OCI-LY1 (cell line): ENCODE data around the gene PSMD5.

Experiments
- H2AFZ ChIP-seq: fragments of 200-600 bp; sonication (generic), shearing (Covaris generic); 2 replicates; pipeline ENCODE4 v1.6.0; 2014; ENCODE audit warnings: antibody characterized with exemption, mild to moderate bottlenecking, low read length
- H3F3A ChIP-seq: fragments of 200-600 bp; sonication (generic), shearing (Covaris generic); 2 replicates; pipeline ENCODE4 v1.6.0; 2014; ENCODE audit warnings: mild to moderate bottlenecking, antibody characterized with exemption, low read length, moderate library complexity; ENCODE audit not compliant: insufficient read depth
- H3K27ac ChIP-seq: fragments of 200-600 bp; sonication (generic); 2 replicates; pipeline ENCODE4 v1.5.1; 2014; ENCODE audit warnings: low read length, mixed run types, mild to moderate bottlenecking, low read depth; ENCODE audit not compliant: poor library complexity, severe bottlenecking
- H3K27me3 ChIP-seq: fragments of 200-600 bp; sonication (generic); 2 replicates; pipeline ENCODE4 v1.6.0; 2014; ENCODE audit warnings: antibody characterized with exemption, mild to moderate bottlenecking, low read length, moderate library complexity; ENCODE audit not compliant: insufficient read depth
- H3K36me3 ChIP-seq: fragments of 200-600 bp; sonication (generic); 2 replicates; pipeline ENCODE4 v1.6.1; 2014; ENCODE audit warnings: mild to moderate bottlenecking, antibody characterized with exemption, low read length, moderate library complexity, mixed read lengths; ENCODE audit not compliant: insufficient read depth
- H3K4me1 ChIP-seq: fragments of 200-600 bp; sonication (generic); 2 replicates; pipeline ENCODE4 v1.5.1; 2014; ENCODE audit warnings: mild to moderate bottlenecking, low read length, moderate library complexity; ENCODE audit not compliant: insufficient read depth, severe bottlenecking
- H3K4me2 ChIP-seq: fragments of 200-600 bp; sonication (generic), shearing (Covaris generic); 2 replicates; pipeline ENCODE4 v1.6.1; 2014; ENCODE audit warnings: low read length
- H3K4me3 ChIP-seq: fragments of 200-600 bp; sonication (generic); 2 replicates; pipeline ENCODE4 v1.5.1; 2014; ENCODE audit warnings: low read length, low read depth, mild to moderate bottlenecking, mixed read lengths; ENCODE audit not compliant: poor library complexity, severe bottlenecking
- H3K79me2 ChIP-seq: fragments of 200-600 bp; shearing (Covaris generic); 2 replicates; pipeline ENCODE4 v1.6.1; 2016; ENCODE audit warnings: mixed run types, low read length, mixed read lengths; ENCODE audit not compliant: insufficient read depth
- H3K9ac ChIP-seq: fragments of 200-600 bp; sonication (generic), shearing (Covaris generic); 2 replicates; pipeline ENCODE4 v1.6.1; 2014; ENCODE audit warnings: mild to moderate bottlenecking, low read length, mixed read lengths
- H3K9me2 ChIP-seq: fragments of 200-600 bp; sonication (generic), shearing (Covaris generic); 2 replicates; pipeline ENCODE4 v1.6.1; 2014; ENCODE audit warnings: low read depth, mild to moderate bottlenecking, low read length, mixed read lengths
- H3K9me3 ChIP-seq: fragments of 200-600 bp; shearing (Covaris generic); 2 replicates; pipeline ENCODE4 v1.6.1; 2014; ENCODE audit warnings: low read length, mixed read lengths
- H4K20me1 ChIP-seq: fragments of 200-600 bp; sonication (generic), shearing (Covaris generic); 2 replicates; pipeline ENCODE4 v1.6.0; 2016; ENCODE audit warnings: mild to moderate bottlenecking, low read length; ENCODE audit not compliant: insufficient read depth
- EZH2 ChIP-seq: fragments of 200-600 bp; sonication (generic), shearing (Covaris generic); IDR thresholded peaks from 2 replicates; pipeline ENCODE4 v1.8.0; 2017; ENCODE audit warnings: borderline replicate concordance, mixed run types, mild to moderate bottlenecking, antibody characterized with exemption, low read length, moderate library complexity, mixed read lengths
- TF ChIP-seq, protein P1 (sequence below): fragments of 200-600 bp; sonication (generic), shearing (Covaris generic); IDR thresholded peaks from 2 replicates; pipeline ENCODE4 v1.5.1; 2017; ENCODE audit warnings: mild to moderate bottlenecking, antibody characterized with exemption, low read length, moderate library complexity, mixed read lengths

PSMD5 gene

DNA sequence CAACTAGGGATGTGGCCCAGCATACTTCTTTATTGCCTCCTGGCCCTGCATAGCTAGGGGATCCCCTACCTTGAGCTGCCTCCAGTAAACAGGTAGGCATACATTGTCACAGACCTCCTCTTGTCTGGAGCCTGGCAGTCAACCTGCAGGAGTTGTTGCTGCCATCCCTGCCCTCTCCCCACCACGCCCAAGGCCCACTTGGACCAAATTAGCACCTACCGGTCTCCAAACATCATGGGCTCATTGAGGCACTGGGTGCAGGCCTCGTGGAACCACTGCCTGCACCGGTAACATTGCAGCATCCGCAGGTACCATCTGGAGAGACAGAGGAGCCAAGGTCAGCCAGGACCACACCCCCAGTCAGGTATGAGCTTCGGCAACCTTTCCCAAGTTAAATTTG is 23.9 kb upstream of the PSMD5 start:
- Histone ChIP-seq H3K9ac (no peak overlapping the region), H3F3A (no peaks in the 10 kb centered on the region), H3K9me3 (no peaks in the 10 kb centered on the region), H3K79me2 (no peaks in the 10 kb centered on the region), H3K9me2 (no peaks in the 10 kb centered on the region), H3K27ac (no peak overlapping the region), H3K4me3 (no peak overlapping the region), H3K36me3 (peaks cover 69% of the 10 kb centered on the region; the same call in 1 of the 2 replicates), H4K20me1 (no peaks in the 10 kb centered on the region), H3K4me1 (peaks cover 21% of the 10 kb centered on the region), H3K4me2 (no peak overlapping the region), H2AFZ (no peak overlapping the region), H3K27me3 (no peaks in the 10 kb centered on the region)
- no peak for TF ChIP-seq EZH2
- TF ChIP-seq, protein P1, sequence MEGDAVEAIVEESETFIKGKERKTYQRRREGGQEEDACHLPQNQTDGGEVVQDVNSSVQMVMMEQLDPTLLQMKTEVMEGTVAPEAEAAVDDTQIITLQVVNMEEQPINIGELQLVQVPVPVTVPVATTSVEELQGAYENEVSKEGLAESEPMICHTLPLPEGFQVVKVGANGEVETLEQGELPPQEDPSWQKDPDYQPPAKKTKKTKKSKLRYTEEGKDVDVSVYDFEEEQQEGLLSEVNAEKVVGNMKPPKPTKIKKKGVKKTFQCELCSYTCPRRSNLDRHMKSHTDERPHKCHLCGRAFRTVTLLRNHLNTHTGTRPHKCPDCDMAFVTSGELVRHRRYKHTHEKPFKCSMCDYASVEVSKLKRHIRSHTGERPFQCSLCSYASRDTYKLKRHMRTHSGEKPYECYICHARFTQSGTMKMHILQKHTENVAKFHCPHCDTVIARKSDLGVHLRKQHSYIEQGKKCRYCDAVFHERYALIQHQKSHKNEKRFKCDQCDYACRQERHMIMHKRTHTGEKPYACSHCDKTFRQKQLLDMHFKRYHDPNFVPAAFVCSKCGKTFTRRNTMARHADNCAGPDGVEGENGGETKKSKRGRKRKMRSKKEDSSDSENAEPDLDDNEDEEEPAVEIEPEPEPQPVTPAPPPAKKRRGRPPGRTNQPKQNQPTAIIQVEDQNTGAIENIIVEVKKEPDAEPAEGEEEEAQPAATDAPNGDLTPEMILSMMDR = no peak

DNA sequence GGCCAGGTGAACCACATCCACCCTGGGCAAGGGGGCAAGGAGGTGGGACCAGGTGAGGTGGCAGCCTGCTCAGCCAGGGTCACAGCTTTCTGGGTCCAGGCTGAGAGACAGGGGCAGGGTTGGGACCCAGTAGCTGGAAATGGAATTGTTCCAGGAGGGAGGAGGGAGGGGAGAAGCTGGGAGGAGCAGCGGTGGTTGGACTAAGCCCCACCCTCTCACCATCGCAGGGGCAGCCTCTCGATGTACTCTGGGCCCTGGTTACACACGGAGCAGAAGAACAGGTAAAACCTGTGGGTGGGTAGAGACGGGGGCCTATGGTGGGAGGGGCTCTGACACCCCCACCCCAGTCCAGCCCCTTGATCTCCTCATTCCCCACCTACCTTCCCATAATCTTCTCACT is 23.1 kb upstream of the PSMD5 start:
- H3K27ac ChIP-seq = no peak overlapping the region
- peaks cover 67% of the 10 kb centered on the region; the same call in 1 of the 2 replicates for H3K36me3 ChIP-seq

DNA sequence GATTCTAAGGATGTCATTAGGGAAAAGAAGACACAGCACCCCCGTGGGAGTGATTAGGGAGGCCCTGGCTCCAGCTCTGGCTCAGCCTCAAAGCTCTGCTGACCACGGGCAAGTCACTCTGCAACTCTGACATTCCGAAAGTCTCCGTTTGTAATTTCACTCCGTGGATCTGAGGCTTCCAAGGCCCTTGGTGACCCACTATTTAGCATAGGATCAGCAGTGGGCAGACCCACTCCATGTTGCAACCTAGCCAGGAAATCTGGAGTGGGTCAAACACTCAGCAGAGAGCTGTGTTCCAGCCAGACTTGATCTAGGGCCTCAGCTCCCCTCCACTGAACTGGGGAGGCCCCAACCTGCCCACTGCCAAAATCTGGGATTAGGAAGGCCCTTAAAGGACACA is 22.5 kb upstream of the PSMD5 start:
- peaks cover 67% of the 10 kb centered on the region; the same call in 1 of the 2 replicates for H3K36me3 ChIP-seq
- H3F3A ChIP-seq = no peaks in the 10 kb centered on the region
- H3K27ac ChIP-seq = no peak overlapping the region
- no peak overlapping the region for H3K4me3 ChIP-seq
- H3K27me3 ChIP-seq = no peaks in the 10 kb centered on the region
- TF ChIP-seq, protein P1 = no peak
- no peak for TF ChIP-seq EZH2
- H3K9me3 ChIP-seq = no peaks in the 10 kb centered on the region
- H3K9me2 ChIP-seq = no peaks in the 10 kb centered on the region
- peaks cover 18% of the 10 kb centered on the region for H3K4me1 ChIP-seq
- H4K20me1 ChIP-seq = no peaks in the 10 kb centered on the region
- no peaks in the 10 kb centered on the region for H3K79me2 ChIP-seq
- H3K4me2 ChIP-seq = no peak overlapping the region
- no peak overlapping the region for H3K9ac ChIP-seq
- no peak overlapping the region for H2AFZ ChIP-seq

More for the DNA sequence above, 23.1 kb upstream of the PSMD5 start:
- Histone ChIP-seq H3K79me2 (no peaks in the 10 kb centered on the region), H3K4me1 (peaks cover 21% of the 10 kb centered on the region), H3K27me3 (no peaks in the 10 kb centered on the region), H3K4me3 (no peak overlapping the region), H3K9ac (no peak overlapping the region), H4K20me1 (no peaks in the 10 kb centered on the region), H2AFZ (no peak overlapping the region), H3F3A (no peaks in the 10 kb centered on the region), H3K9me2 (no peaks in the 10 kb centered on the region), H3K9me3 (no peaks in the 10 kb centered on the region), H3K4me2 (no peak overlapping the region)
- TF ChIP-seq EZH2 = no peak

DNA sequence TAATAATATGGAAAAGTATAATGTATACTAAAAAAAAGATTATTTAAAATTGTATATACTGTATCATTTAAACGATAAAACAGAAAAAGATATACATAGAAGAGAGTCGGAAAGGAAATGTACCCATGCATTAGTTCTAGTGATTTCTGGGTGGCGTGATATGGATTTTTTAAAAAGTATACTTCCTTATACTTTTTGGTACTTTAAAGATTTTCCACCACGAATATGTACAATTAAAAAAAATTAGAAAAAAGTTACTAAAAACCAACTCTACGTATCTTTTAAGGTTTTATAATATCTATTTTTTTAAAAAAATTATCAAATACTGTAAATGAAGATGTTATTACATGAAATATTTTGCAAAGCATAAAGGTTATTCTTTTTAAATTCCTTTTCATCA is 22.0 kb upstream of the PSMD5 start:
- no peak overlapping the region for H3K4me3 ChIP-seq
- no peaks in the 10 kb centered on the region for H4K20me1 ChIP-seq
- H3K27ac ChIP-seq = no peak overlapping the region
- no peaks in the 10 kb centered on the region for H3K79me2 ChIP-seq
- TF ChIP-seq, protein P1 = no peak
- TF ChIP-seq EZH2 = no peak
- H3K9me2 ChIP-seq = no peaks in the 10 kb centered on the region
- H3F3A ChIP-seq = no peaks in the 10 kb centered on the region
- no peaks in the 10 kb centered on the region for H3K9me3 ChIP-seq
- H3K27me3 ChIP-seq = no peaks in the 10 kb centered on the region
- no peak overlapping the region for H3K4me2 ChIP-seq
- H3K4me1 ChIP-seq = peaks cover 13% of the 10 kb centered on the region
- H3K9ac ChIP-seq = no peak overlapping the region
- H3K36me3 ChIP-seq = peaks cover 67% of the 10 kb centered on the region; the same call in 1 of the 2 replicates
- no peak overlapping the region for H2AFZ ChIP-seq
